Measurements from ENCODE around the gene CHRM4.

The CHRM4 gene

DNA sequence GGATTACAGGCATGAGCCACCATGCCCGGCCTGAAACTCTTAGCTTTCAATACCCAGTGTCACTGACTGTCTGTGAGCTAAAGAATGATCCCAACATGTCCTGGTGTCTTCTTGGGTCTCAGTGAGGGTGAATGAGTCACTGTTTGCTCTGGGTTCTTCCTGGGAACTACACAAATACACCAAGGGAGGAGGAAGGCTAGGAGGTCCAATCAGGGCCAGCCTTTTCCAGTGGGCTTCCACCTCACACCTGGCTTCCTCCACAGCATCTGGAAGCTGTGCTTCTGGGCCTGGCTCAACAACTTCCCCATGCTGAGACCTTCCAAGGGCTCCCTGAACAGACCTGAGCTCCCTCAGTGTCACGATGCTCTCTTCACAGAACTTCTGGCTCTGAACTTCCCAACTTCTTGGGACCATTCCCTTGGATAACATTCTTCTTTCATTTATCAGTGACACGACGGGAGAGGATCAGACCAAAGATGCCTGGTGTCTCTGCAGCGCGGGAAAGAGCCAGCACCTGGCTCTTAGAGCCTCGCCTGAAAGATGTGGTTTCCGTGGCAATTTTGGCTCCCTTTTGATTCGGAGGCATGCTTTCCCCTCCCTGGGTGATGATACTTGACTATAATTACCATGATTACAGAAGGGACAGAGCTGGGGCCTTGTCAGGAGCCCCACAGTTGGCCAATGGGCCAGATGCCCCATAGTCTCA, 22.3 kb upstream of the CHRM4 start:
- Histone ChIP-seq H3K23ac (ENCODE audit: low read depth, low read length, poor library complexity) (no peak overlapping the region), H4K8ac (ENCODE audit: low read depth, low read length) (no peak overlapping the region), H3K4me1 (ENCODE audit: control insufficient read depth in 2 of 2, insufficient read depth in 1 of 2, low read depth in 1 of 2, low read length in 2 of 2) (peaks cover 6 to 13% of the 10 kb centered on the region in 2 donors), H3K9ac (ENCODE audit: low read depth, low read length, poor library complexity) (no peak overlapping the region), H3K4me2 (ENCODE audit: insufficient read depth, low read length, poor library complexity, severe bottlenecking) (no peak overlapping the region), H4K91ac (ENCODE audit: low read depth, low read length, poor library complexity) (no peak overlapping the region), H3K27ac (replicated peaks; ENCODE audit: low read length) (no peak overlapping the region), H3K36me3 (replicated peaks in 1 of 2; ENCODE audit: control insufficient read depth in 2 of 2, insufficient read depth in 2 of 2, low read length in 2 of 2) (peaks cover 17 to 66% of the 10 kb centered on the region in 2 donors), H3K4ac (ENCODE audit: low read length) (no peak overlapping the region), H3K79me1 (ENCODE audit: low read depth, low read length) (no peaks in the 10 kb centered on the region), H2AK5ac (ENCODE audit: low read depth, low read length) (no peak overlapping the region), H3K9me3 (replicated peaks in 1 of 2; ENCODE audit: control insufficient read depth in 2 of 2, insufficient read depth in 1 of 2, low read depth in 1 of 2, low read length in 2 of 2) (no peaks in the 10 kb centered on the region), H2BK5ac (ENCODE audit: low read length) (no peak overlapping the region), H3K27me3 (ENCODE audit: control insufficient read depth in 3 of 3, insufficient read depth in 3 of 3, low read depth in 1 of 3, low read length in 3 of 3) (no peaks in the 10 kb centered on the region), H2BK15ac (ENCODE audit: low read length) (no peak overlapping the region), H3K18ac (ENCODE audit: low read length) (no peak overlapping the region), H2AFZ (ENCODE audit: low read length) (no peak overlapping the region), H2BK120ac (ENCODE audit: low read depth, low read length) (no peak overlapping the region), H3K4me3 (ENCODE audit: low read length in 2 of 2) (no peak overlapping the region), H3K14ac (ENCODE audit: low read length) (no peak overlapping the region), H2BK12ac (ENCODE audit: low read length) (no peak overlapping the region)
- no peak for DNase-seq (ENCODE audit: low spot score)
- no CpG with 5 or more reads among the region's 9 CpGs for WGBS, 2 donors (ENCODE audit: extremely low coverage in 2 of 2, insufficient read length in 2 of 2, insufficient replicate concordance in 1 of 2)

GRCh38 chr11:46410021-46410420, 18.4 kb upstream of the CHRM4 start:
- no CpG with 5 or more reads among the region's 5 CpGs for WGBS, 2 donors (ENCODE audit: extremely low coverage in 2 of 2, insufficient read length in 2 of 2, insufficient replicate concordance in 1 of 2)
- H3K4me2 ChIP-seq (ENCODE audit: insufficient read depth, low read length, poor library complexity, severe bottlenecking), result no peak overlapping the region
- no peak overlapping the region for H2BK15ac ChIP-seq (ENCODE audit: low read length)
- DNase-seq (ENCODE audit: low spot score), result no peak
- H3K14ac ChIP-seq (ENCODE audit: low read length), result no peak overlapping the region
- H3K9me3 ChIP-seq (replicated peaks in 1 of 2; ENCODE audit: control insufficient read depth in 2 of 2, insufficient read depth in 1 of 2, low read depth in 1 of 2, low read length in 2 of 2), result no peaks in the 10 kb centered on the region
- H2BK5ac ChIP-seq (ENCODE audit: low read length), result no peak overlapping the region
- H3K36me3 ChIP-seq (replicated peaks in 1 of 2; ENCODE audit: control insufficient read depth in 2 of 2, insufficient read depth in 2 of 2, low read length in 2 of 2), result peaks cover 23 to 69% of the 10 kb centered on the region in 2 donors
- H4K91ac ChIP-seq (ENCODE audit: low read depth, low read length, poor library complexity), result no peak overlapping the region
- no peak overlapping the region for H3K27ac ChIP-seq (replicated peaks; ENCODE audit: low read length)
- H3K4me1 ChIP-seq (ENCODE audit: control insufficient read depth in 2 of 2, insufficient read depth in 1 of 2, low read depth in 1 of 2, low read length in 2 of 2), result peaks cover 0 to 7% of the 10 kb centered on the region in 2 donors
- no peak overlapping the region for H2AFZ ChIP-seq (ENCODE audit: low read length)
- no peak overlapping the region for H3K4me3 ChIP-seq (ENCODE audit: low read length in 2 of 2)
- H3K27me3 ChIP-seq (ENCODE audit: control insufficient read depth in 3 of 3, insufficient read depth in 3 of 3, low read depth in 1 of 3, low read length in 3 of 3), result no peaks in the 10 kb centered on the region
- no peak overlapping the region for H3K23ac ChIP-seq (ENCODE audit: low read depth, low read length, poor library complexity)
- peak overlapping the region; percentile 14 for H2BK12ac ChIP-seq (ENCODE audit: low read length)
- no peak overlapping the region for H2BK120ac ChIP-seq (ENCODE audit: low read depth, low read length)
- no peak overlapping the region for H3K4ac ChIP-seq (ENCODE audit: low read length)
- H2AK5ac ChIP-seq (ENCODE audit: low read depth, low read length), result no peak overlapping the region
- no peak overlapping the region for H3K18ac ChIP-seq (ENCODE audit: low read length)
- no peak overlapping the region for H3K9ac ChIP-seq (ENCODE audit: low read depth, low read length, poor library complexity)
- H3K79me1 ChIP-seq (ENCODE audit: low read depth, low read length), result no peaks in the 10 kb centered on the region
- H4K8ac ChIP-seq (ENCODE audit: low read depth, low read length), result no peak overlapping the region

DNA sequence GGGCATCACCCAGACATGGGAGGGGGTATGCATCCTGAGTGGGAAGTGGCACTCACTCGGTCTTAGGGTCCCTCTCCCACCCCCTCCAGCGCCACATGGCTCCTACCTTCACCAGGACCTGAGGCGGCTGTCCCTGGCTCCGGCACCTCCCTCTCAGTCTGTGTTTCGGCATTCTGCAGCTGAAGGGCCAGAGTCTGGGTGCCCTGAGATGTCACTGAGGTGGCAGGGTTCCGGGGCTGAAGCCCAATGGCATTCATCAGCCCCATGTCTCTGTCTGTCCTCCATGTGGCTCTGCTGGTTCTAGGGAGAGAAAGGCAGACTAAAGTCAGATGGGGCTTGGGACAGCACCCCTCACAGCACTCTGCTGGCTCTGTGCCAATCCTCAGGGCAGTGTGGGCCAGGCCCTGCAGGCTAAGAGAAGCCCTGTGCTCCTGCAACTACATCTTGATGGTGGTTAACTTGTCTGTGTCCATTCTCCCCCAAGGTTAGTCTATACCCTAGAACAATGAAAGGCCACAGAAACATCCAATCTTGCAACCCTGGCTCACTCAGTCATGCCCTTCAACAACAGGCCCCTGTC, 16.9 kb upstream of the CHRM4 start:
- no peak overlapping the region for H3K4me3 ChIP-seq (ENCODE audit: low read length in 2 of 2)
- no peak overlapping the region for H3K14ac ChIP-seq (ENCODE audit: low read length)
- no peak overlapping the region for H3K9ac ChIP-seq (ENCODE audit: low read depth, low read length, poor library complexity)
- H2BK12ac ChIP-seq (ENCODE audit: low read length), result no peak overlapping the region
- no CpG with 5 or more reads among the region's 6 CpGs for WGBS, 2 donors (ENCODE audit: extremely low coverage in 2 of 2, insufficient read length in 2 of 2, insufficient replicate concordance in 1 of 2)
- no peak overlapping the region for H4K91ac ChIP-seq (ENCODE audit: low read depth, low read length, poor library complexity)
- H3K27ac ChIP-seq (replicated peaks; ENCODE audit: low read length), result no peak overlapping the region
- H4K8ac ChIP-seq (ENCODE audit: low read depth, low read length), result no peak overlapping the region
- no peak overlapping the region for H3K4ac ChIP-seq (ENCODE audit: low read length)
- H2BK5ac ChIP-seq (ENCODE audit: low read length), result peak overlapping the region; percentile 6
- no peaks in the 10 kb centered on the region for H3K9me3 ChIP-seq (replicated peaks in 1 of 2; ENCODE audit: control insufficient read depth in 2 of 2, insufficient read depth in 1 of 2, low read depth in 1 of 2, low read length in 2 of 2)
- no peak overlapping the region for H2AK5ac ChIP-seq (ENCODE audit: low read depth, low read length)
- H3K23ac ChIP-seq (ENCODE audit: low read depth, low read length, poor library complexity), result no peak overlapping the region
- no peak overlapping the region for H2BK15ac ChIP-seq (ENCODE audit: low read length)
- peaks cover 21 to 69% of the 10 kb centered on the region in 2 donors for H3K36me3 ChIP-seq (replicated peaks in 1 of 2; ENCODE audit: control insufficient read depth in 2 of 2, insufficient read depth in 2 of 2, low read length in 2 of 2)
- H2AFZ ChIP-seq (ENCODE audit: low read length), result no peak overlapping the region
- DNase-seq (ENCODE audit: low spot score), result no peak
- H3K4me1 ChIP-seq (ENCODE audit: control insufficient read depth in 2 of 2, insufficient read depth in 1 of 2, low read depth in 1 of 2, low read length in 2 of 2), result peaks cover 0 to 5% of the 10 kb centered on the region in 2 donors
- no peak overlapping the region for H3K4me2 ChIP-seq (ENCODE audit: insufficient read depth, low read length, poor library complexity, severe bottlenecking)
- H3K18ac ChIP-seq (ENCODE audit: low read length), result no peak overlapping the region
- H2BK120ac ChIP-seq (ENCODE audit: low read depth, low read length), result no peak overlapping the region
- no peaks in the 10 kb centered on the region for H3K27me3 ChIP-seq (ENCODE audit: control insufficient read depth in 3 of 3, insufficient read depth in 3 of 3, low read depth in 1 of 3, low read length in 3 of 3)
- no peaks in the 10 kb centered on the region for H3K79me1 ChIP-seq (ENCODE audit: low read depth, low read length)

- Histone ChIP-seq H3K14ac (ENCODE audit: low read length) (no peak overlapping the region), H3K9me3 (replicated peaks in 1 of 2; ENCODE audit: control insufficient read depth in 2 of 2, insufficient read depth in 1 of 2, low read depth in 1 of 2, low read length in 2 of 2) (no peaks in the 10 kb centered on the region), H3K18ac (ENCODE audit: low read length) (no peak overlapping the region), H3K36me3 (replicated peaks in 1 of 2; ENCODE audit: control insufficient read depth in 2 of 2, insufficient read depth in 2 of 2, low read length in 2 of 2) (peaks cover 24 to 70% of the 10 kb centered on the region in 2 donors), H3K4me3 (ENCODE audit: low read length in 2 of 2) (no peak overlapping the region), H3K79me1 (ENCODE audit: low read depth, low read length) (no peaks in the 10 kb centered on the region), H3K4me2 (ENCODE audit: insufficient read depth, low read length, poor library complexity, severe bottlenecking) (no peak overlapping the region), H2BK12ac (ENCODE audit: low read length) (no peak overlapping the region), H2AFZ (ENCODE audit: low read length) (no peak overlapping the region), H3K9ac (ENCODE audit: low read depth, low read length, poor library complexity) (no peak overlapping the region), H2BK15ac (ENCODE audit: low read length) (no peak overlapping the region), H4K91ac (ENCODE audit: low read depth, low read length, poor library complexity) (no peak overlapping the region), H3K23ac (ENCODE audit: low read depth, low read length, poor library complexity) (no peak overlapping the region), H2BK5ac (ENCODE audit: low read length) (no peak overlapping the region), H3K27me3 (ENCODE audit: control insufficient read depth in 3 of 3, insufficient read depth in 3 of 3, low read depth in 1 of 3, low read length in 3 of 3) (no peaks in the 10 kb centered on the region), H2BK120ac (ENCODE audit: low read depth, low read length) (no peak overlapping the region), H2AK5ac (ENCODE audit: low read depth, low read length) (no peak overlapping the region), H4K8ac (ENCODE audit: low read depth, low read length) (no peak overlapping the region), H3K4ac (ENCODE audit: low read length) (no peak overlapping the region), H3K27ac (replicated peaks; ENCODE audit: low read length) (no peak overlapping the region), H3K4me1 (ENCODE audit: control insufficient read depth in 2 of 2, insufficient read depth in 1 of 2, low read depth in 1 of 2, low read length in 2 of 2) (peaks cover 2 to 5% of the 10 kb centered on the region in 2 donors)
- no CpG with 5 or more reads among the region's 10 CpGs for WGBS, 2 donors (ENCODE audit: extremely low coverage in 2 of 2, insufficient read length in 2 of 2, insufficient replicate concordance in 1 of 2)
- no peak for DNase-seq (ENCODE audit: low spot score)
These were observed 16.1 kb upstream of the CHRM4 start for GRCh38 chr11:46407635-46408034.

All from neuronal stem cell (in vitro differentiated cells).